MM.1S (cell line): ENCODE data around the gene ERICH6B.

ENCODE experiments used
- EZH2phosphoT487 ChIP-seq: fragments of 300-600 bp; sonication (generic); IDR thresholded peaks from 2 replicates; pipeline ENCODE4 v1.6.1; 2018; ENCODE audit warnings: antibody characterized with exemption, low read length
- TF ChIP-seq, protein P1 (sequence below): fragments of 300-600 bp; sonication (generic); IDR thresholded peaks from 2 replicates; pipeline ENCODE4 v1.5.1; 2016; ENCODE audit warnings: antibody characterized with exemption, low read length, mixed read lengths

DNA sequence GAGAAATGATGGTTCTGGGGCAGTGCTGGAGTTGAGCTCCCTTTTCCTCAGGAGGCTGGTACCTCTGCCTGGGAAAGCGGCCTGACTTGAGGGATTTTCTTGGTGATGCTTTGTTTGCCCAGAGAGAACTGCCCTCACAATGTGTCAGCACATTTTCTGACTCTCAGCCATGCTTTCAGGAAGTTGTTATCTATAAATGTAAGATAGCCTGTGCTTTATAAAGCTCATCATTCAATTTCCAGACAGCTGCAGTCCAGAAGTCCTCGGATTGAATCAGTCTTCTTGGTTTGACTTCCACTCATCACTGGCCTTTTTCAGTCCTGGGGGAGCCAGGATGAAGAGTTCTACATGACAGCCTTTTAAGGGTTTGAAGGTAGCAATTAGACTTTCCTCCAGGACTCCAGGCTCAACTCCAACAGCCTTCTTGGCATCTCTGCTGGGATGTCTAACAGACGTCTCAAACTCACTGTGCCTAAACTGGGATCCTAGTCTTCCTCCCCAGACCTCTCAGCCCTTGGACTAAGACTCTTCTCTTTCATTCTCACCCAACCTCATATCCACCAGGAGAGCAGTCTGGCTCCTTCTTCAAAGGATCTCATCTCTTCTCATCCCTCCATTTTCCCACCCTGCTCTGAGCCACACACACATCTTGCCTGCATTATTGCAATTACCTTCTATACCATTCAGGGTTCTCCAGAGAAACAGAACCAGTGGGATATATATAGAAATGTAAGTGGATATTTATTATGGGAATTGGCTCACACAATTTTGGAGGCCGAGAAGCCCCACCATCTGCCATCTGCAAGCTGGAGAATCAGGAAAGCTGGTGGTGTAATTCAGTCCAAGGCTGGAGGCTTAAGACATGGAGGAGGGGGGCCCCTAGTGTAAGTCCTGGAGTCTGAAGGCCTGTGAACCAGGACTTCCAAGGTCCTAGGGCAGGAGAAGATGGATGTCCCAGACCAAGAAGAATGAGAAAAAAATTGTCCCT lies 13.1 kb downstream of the ERICH6B start:
- TF ChIP-seq, protein P1, sequence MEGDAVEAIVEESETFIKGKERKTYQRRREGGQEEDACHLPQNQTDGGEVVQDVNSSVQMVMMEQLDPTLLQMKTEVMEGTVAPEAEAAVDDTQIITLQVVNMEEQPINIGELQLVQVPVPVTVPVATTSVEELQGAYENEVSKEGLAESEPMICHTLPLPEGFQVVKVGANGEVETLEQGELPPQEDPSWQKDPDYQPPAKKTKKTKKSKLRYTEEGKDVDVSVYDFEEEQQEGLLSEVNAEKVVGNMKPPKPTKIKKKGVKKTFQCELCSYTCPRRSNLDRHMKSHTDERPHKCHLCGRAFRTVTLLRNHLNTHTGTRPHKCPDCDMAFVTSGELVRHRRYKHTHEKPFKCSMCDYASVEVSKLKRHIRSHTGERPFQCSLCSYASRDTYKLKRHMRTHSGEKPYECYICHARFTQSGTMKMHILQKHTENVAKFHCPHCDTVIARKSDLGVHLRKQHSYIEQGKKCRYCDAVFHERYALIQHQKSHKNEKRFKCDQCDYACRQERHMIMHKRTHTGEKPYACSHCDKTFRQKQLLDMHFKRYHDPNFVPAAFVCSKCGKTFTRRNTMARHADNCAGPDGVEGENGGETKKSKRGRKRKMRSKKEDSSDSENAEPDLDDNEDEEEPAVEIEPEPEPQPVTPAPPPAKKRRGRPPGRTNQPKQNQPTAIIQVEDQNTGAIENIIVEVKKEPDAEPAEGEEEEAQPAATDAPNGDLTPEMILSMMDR, result no peak
- TF ChIP-seq EZH2phosphoT487, result no peak
